HG02970 (cell line): ENCODE results near the gene SLC1A4.
"Not testable (repeated sequence)": the region's sequence is repeated elsewhere in the genome, so short reads cannot be mapped to it uniquely, and the experiment has no call there.

Source experiments
- ATAC-seq: cut with Tn5 transposase; IDR thresholded peaks from one replicate; pipeline ENCODE4 v1.9.1; 2021; ENCODE audit warnings: mild to moderate bottlenecking, moderate library complexity, moderate number of reproducible peaks; ENCODE audit not compliant: unreplicated experiment, low FRiP score

SLC1A4 gene

DNA sequence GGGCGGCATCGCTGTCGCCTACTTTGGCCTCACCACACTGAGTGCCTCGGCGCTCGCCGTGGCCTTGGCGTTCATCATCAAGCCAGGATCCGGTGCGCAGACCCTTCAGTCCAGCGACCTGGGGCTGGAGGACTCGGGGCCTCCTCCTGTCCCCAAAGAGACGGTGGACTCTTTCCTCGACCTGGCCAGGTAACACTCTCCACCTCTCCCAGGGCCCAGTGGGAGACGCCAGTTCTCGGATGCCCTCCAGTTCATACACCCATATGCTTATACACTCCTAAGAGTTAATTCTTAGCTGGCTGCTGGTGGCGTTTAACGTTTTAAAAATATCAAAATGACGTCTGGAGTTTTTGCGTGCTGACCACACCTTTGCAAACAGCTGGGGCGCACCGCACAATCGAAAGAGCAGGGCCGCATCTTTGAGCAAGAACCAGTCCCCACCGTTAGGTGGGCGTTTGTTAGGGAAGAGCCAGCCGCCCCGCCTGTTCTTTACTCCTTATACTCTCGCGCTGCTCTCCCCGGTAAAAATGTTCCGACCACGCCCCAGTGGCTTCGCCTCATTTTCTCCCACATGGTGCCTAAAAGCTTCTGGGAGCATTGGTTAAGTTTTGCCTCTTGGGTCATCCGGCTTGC lies 899 bp downstream of the SLC1A4 start:
- no peak for ATAC-seq

DNA sequence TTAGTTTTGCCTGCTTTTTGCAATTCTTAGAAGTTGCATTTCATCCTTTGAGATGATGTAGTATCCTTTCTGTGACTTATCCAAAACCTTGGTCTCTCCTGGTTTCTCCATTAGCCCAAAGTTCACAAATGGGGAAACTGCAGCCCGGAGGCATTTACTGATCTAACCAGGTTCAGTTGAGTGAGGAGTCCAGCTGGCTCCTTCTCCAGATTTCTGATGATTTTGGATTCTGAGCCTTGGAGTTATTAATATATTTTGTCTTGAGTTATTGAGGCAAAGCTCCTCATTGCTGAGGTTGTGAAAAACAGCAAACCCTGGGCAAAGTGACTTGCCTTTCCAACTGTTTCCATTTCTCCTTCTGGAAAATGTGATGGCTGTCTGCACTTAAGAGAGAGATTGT lies 1.7 kb downstream of the SLC1A4 start:
- ATAC-seq = no peak

GRCh38 chr2:64992218-64992617 lies 3.0 kb downstream of the SLC1A4 start:
- ATAC-seq = no peak

DNA sequence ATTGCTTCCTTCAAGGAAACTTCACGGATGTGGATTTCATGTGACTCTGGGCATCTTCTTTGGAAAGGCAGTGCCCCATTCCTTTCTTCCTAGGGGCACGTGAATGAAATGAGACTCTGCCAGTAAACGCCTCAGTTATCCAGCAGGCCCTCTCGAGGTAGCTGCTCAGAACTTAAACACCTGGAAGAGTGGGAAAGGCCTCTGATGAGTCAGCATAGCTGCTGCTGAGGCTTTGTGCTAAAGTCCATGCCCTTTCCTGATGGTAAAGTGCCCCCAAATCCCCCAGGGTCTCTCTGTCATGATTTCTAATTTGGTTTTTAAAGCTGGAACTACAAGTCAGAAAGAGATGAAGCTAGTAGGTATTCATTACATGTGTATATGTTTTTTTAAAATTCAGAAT lies 3.8 kb downstream of the SLC1A4 start:
- no peak for ATAC-seq

DNA sequence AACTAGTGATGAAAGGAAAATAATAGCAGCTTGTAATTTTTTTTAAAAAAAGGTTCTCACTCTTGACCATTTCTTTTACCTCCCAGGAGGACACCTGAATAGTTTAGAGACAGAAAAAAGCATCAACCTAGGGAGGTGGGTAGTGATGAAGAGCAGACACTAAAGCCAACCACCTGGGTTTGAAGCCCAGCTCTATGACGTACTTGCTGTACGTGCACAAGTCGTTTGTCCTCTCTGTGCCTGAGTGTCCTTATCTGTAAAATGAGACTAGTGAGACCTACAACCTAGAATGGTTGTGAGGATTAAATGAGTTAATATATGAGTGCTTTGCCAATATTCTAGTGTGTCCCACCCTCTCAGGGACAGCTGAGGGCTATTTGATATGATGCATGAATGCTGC lies 5.8 kb downstream of the SLC1A4 start:
- no peak for ATAC-seq

GRCh38 chr2:64996871-64997307 lies 7.7 kb downstream of the SLC1A4 start:
- ATAC-seq = no peak

GRCh38 chr2:64998658-64999061 lies 9.5 kb downstream of the SLC1A4 start:
- ATAC-seq = no peak

DNA sequence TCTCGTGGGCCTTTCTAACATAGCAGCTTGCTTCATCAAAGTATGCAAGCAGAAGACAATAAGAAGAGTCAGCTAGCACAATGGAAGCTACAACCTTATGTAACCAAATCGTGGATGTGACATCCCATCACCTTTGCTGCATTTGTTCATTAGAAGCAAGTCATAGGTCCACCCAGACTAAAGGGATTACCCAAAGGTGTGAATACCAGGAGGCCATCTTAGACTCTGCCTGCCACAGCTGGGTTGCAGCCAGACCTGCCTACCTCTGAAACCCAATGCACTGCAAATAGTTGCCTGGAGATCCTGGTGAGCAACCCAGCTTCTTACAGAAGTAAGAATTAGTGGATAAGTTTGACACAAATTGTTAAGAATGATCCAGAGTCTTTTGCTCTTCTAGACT lies 10.6 kb downstream of the SLC1A4 start:
- no peak for ATAC-seq

DNA sequence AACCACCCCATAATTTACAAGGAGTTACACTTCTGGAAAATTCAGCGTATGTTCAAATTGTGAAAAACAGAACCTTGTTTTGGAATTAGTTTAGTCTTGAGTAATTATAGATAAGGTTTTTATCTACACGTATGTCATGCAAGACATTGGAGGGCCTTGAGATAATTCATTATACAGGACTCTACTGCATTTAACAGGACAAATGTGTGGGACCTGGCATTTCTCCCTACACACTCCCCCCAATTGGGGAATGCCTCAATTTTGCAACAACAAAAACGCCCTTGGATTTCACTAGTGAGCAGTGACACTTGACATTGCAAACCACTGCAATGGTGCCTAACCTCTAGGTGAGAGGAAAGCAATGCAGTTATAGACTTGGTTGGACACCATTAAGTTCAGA lies 11.4 kb downstream of the SLC1A4 start:
- ATAC-seq = no peak

- ATAC-seq = no peak
Measured at GRCh38 chr2:65003037-65003436, 13.8 kb downstream of the SLC1A4 start.

GRCh38 chr2:65004232-65004631 lies 15.0 kb downstream of the SLC1A4 start:
- not testable (repeated sequence) for ATAC-seq

DNA sequence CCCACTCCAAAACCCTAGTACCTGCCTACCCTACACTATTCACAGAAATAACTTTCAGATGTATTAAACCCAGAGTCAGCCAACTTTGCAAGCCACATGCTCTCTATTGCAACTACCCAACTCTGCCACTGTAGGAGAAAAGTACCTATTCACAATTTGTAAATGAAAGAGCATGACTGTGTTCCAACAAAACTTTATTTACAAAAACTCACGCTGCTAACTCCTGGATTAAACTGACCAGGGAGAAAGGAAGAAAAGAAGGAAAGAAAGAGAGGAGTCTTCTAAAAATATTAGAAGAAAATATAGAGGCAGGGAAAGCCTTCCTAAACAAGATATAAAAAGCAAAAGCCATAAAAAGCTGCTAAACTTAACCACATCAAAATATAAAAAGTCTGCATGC lies 24.6 kb downstream of the SLC1A4 start:
- no peak for ATAC-seq

DNA sequence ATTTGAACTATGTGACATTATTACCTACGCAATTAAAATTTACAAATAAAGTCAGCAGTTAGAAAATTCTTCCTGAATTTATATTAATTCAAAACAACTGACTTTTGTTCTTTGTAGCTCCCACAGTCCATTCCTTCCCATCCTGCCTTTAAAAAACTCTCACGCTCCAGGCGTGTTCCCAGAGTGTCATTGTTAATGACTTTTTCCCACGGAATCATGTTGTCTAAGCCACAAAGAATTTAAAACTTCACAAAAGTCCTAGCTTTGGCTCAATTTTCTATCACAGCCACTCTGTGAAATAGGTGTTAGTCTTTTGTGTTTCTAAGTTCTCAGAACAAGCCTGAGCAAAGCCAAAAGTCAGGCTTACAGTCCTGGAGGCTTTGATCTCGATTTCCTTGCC lies 26.5 kb downstream of the SLC1A4 start:
- ATAC-seq = no peak

GRCh38 chr2:65016789-65017188 lies 27.6 kb downstream of the SLC1A4 start:
- ATAC-seq = no peak

DNA sequence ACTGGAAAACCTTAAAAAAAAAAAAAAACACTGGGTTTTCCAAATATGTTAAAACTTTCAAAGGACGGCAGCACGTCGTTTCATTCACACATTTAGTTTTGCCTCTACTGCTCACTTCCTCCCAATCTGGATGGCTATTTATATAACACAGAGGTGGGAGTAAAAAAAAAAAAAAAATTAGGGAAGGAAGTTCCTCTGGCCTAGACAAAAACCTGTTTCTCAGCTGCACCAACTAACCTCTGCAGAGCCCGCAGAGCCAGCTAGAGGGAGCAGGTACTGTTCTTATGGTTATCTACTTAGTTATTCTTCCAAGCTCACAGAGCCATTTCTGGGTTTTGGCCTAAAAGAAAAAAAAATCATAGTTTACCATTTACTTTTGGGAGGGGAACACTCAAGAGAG lies 28.1 kb downstream of the SLC1A4 start:
- no peak for ATAC-seq

DNA sequence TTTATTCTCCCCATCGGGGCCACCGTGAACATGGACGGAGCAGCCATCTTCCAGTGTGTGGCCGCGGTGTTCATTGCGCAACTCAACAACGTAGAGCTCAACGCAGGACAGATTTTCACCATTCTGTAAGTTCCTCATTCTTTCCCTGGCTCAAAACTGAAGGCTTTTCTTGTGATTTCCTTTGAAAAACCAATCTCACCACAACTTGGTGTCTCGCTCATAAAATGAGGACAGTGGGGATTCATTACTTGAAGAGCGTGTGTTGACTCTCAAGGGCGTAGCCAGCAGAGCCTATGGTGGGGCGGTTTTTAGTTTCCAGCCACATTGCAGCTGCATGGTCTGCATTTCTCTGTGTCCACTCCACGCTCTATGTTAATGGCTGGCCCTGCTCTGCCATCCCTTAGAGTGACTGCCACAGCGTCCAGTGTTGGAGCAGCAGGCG lies 29.0 kb downstream of the SLC1A4 start:
- ATAC-seq = no peak

GRCh38 chr2:65019010-65019409 lies 29.8 kb downstream of the SLC1A4 start:
- ATAC-seq = no peak

DNA sequence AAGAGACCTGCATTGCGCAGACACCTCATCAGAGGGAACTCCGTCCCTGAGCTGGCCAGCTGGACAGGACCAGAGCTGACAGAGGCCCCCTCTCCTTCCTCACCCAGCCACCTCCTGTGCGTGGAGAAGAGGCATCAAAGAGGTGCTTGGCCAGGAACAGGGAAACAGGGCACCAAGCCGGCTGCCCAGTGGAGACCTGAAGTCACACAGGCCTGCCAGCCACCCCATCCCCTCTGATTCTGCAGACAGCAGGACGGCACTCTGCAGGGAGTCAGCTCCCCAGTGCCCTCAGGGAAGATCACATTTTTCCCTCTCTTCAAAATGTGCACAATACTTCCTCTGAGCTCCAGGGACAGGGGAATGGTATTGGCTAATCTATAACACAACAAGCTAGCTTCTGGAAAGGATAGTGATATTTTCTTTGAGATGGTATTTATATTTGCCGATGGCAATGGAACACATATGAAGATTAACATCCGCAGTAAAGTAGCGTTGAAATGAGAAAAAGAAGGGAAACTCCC lies 30.5 kb downstream of the SLC1A4 start:
- no peak for ATAC-seq

- not testable (repeated sequence) for ATAC-seq
Measured at GRCh38 chr2:65020251-65020650, 31.1 kb downstream of the SLC1A4 start.

DNA sequence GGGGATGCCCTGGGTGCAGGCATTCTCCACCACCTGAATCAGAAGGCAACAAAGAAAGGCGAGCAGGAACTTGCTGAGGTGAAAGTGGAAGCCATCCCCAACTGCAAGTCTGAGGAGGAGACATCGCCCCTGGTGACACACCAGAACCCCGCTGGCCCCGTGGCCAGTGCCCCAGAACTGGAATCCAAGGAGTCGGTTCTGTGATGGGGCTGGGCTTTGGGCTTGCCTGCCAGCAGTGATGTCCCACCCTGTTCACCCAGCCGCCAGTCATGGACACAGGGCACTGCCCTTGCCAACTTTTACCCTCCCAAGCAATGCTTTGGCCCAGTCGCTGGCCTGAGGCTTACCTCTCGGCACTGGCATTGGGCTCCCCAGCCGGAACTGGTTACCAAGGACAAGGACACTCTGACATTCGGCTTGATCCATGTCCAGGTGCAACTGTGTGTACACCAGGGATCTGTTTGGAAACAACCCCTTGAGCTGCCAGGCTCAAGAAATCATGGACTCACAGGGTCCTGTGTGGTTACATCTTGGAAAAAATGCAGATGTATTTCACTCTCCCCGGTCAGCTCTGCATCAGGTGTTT lies 31.8 kb downstream of the SLC1A4 start:
- no peak for ATAC-seq

DNA sequence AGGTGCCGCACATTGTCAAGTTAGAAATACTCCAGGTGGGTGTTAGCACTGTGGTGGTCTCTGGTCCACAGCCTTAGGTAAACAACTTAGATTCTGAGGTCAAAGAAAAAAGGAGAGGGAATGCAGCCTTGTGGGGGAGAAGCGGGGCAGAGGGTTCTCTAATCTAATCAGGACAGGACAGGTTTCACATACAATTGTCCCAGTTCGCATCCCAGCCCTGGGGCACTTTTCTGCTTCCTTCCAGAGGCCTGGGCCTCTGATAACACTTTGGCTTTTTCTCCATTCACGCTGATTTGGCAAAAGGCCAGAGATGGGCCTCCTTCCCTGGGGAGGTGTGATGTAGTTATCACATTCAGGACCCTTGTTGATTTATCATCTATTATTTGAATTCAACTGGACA lies 32.5 kb downstream of the SLC1A4 start:
- no peak for ATAC-seq

GRCh38 chr2:65022189-65022588 lies 33.0 kb downstream of the SLC1A4 start:
- ATAC-seq = no peak
